ENCODE measurements around the gene MAEA. TPM values are rescaled to one million over a fixed set of nuclear protein-coding genes. Genes with fewer than 3 reads are reported as not detected.

Gene MAEA
- total and polyA plus RNA-seq, 4 experiments from 2014 or later = 54.1 to 106 (median 85.8) TPM

DNA sequence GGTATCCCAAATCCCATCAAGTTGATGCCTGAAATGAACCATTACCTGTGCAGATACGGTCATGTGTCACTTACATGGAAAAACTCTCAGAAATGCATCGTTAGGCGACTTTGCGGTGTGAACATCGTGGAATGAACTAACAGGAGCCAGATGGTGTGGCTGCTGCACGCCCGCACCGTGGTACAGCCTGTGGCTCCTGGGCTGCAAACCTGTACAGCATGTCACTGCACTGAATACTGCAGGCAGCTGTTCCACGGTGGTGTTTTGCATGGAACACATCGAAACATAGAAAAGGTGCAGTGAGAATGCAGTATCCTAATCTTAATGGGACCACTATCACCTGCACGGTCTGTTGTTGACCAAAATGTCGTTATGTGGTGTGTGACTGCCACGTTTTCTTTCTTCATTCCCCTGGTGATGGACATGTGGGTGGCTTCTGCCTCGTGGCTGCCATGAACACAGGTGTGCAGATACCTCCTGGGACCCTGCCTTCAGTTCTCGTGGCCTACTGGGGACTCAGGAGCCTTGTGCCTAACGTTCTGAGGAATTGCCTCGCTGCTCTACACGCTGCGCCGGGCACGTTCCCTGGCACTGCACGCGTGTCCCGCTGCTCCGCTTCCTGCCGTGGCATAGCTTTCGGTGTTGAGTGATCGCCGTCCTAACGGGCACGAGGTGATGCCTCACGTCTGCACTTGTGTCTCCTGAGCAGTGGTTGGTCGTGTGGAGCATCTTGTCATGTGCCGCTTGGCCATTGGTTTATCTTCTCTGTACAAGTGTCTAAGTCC is 18.5 kb downstream of the MAEA start:
- Mint-ChIP-seq H3K4me1 (peaks cover 46 to 73% (median 59%) of the 10 kb centered on the region in 4 donors), H3K36me3 (peaks cover 4 to 32% of the 10 kb centered on the region in 2 donors), H3K27ac (peak overlapping the region; percentile 19 to 87 (median 81)), H3K27me3 (no peaks in the 10 kb centered on the region), H3K9me3 (no peaks in the 10 kb centered on the region), H3K4me3 (peak overlapping the region in 3 of 8 donors; percentile 31 to 80 (median 77))
- ChIA-PET CTCF (ENCODE audit: partially characterized antibody) (interaction anchor here (1.1 to 1.4 kb wide), 5 partner anchors 22 to 44 kb away, joined by 3 to 5 read pairs (median 3); no protein-coding TSS in a partner anchor), POLR2A (ENCODE audit: partially characterized antibody) (interaction anchor here (1.2 to 4.9 kb wide), 4 partner anchors 7 to 39 kb away, joined by 4 to 32 read pairs (median 14); partner anchors contain the start of gene UVSSA)
- H3K36me3 ChIP-seq (ENCODE audit: insufficient read depth, low read length) = peaks cover 8% of the 10 kb centered on the region
- intact Hi-C loops (cut with micrococcal nuclease) = loop anchor here (2.0 kb wide), 1 partner anchor 39 kb away; the partner anchor contains the start of gene UVSSA
- DNase-seq = no peak
- no peak overlapping the region for H3K27ac ChIP-seq (ENCODE audit: low read depth, low read length)
- no peak overlapping the region for H3K4me3 ChIP-seq (ENCODE audit: low read length in 2 of 2)
- H3K4me1 ChIP-seq (ENCODE audit: insufficient read depth, low read length) = peaks cover 64% of the 10 kb centered on the region
- H3K9me3 ChIP-seq (ENCODE audit: control insufficient read depth in 1 of 2, low read length in 2 of 2) = no peaks in the 10 kb centered on the region
- no peaks in the 10 kb centered on the region for H3K27me3 ChIP-seq (ENCODE audit: insufficient read depth, low read length)

DNA sequence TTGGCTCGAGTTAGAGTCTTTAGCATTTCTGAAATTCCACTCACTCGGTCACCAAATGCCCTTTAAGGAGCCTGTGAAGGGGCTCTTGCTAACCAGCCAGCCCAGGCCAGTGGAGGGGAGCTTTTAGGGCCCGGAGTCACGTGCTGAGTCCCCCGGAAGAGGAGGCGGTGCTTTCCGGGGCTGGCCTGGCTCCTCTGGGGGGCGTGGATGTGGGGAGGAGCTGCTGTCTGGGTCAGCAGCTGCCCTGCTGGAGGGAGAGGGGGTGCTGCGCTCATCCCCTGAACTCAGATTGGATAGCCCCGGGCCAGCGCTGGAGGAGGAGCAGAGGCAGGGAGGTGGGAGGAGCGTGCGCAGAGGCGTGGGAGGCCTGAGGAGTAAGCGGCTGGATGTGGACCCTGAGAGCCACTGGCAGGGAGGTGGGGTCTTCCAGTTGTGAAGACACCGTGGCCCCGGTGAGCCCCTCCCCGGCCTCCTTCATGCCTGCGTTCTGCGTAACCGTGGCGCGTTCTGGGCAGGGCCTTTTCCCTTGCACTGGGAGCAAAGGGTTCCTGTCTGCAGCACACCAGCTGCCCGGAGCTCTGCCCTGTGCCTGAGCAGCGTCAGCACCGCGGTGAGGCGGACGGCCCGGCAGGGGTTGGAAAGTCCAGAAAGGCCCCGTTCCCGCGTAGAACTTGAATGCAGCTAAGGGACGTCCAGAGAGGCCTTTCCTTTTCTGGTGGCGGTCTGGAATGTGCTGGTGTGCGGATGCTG is 19.7 kb downstream of the MAEA start:
- CTCF ChIA-PET (ENCODE audit: partially characterized antibody) = interaction anchor here (1.1 to 1.4 kb wide), 7 partner anchors 9 to 43 kb away, joined by 3 to 8 read pairs (median 4); no protein-coding TSS in a partner anchor

DNA sequence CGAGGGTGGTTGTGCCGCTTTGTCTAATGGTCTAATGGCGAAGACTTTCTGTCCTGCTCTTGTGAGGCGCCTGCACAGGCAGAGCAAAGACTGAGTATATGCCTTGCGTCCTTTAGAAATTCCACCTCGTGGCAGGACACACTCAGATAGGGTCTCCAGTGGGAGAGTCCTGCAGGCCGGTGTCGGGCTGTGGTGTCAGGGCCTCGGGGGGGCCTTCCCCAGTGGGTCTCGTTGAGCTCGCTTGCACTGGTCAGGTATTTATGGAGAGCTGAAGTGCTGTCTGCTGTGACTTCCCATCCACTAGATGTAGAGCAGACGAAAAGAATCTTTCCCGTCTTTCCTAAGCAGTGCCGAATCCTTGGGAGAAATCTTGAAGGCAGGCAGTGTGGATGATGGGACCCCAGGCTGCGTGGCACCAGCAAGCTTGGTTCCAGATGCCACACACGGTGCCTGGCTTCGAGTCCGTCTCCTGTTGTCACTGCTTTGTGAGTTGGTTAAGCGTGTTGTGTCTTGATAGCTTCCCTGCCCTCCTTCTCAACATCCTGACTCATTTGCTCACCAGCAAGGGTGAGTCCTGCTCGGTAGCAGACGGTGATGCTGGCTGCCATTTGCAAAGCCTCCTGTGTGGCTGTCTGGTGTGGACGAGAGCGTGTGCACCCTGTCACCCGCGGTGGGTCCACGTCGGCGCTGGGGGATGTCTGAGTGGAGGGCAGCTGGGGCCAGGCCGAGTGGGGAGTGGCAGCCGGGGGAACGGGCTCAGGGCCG is 20.5 kb downstream of the MAEA start:
- Mint-ChIP-seq H3K4me3 (peak overlapping the region; percentile 51 to 84 (median 80)), H3K9me3 (no peaks in the 10 kb centered on the region), H3K4me1 (peaks cover 47 to 75% (median 62%) of the 10 kb centered on the region in 4 donors), H3K36me3 (peaks cover 15 to 43% of the 10 kb centered on the region in 2 donors), H3K27me3 (no peaks in the 10 kb centered on the region), H3K27ac (peak overlapping the region in 6 of 7 donors; percentile 50 to 91 (median 64))
- CTCF ChIA-PET (ENCODE audit: partially characterized antibody) = interaction anchor here (1.2 to 1.4 kb wide), 3 partner anchors 8 to 36 kb away, joined by 3 to 8 read pairs (median 5); no protein-coding TSS in a partner anchor
- H3K27me3 ChIP-seq (ENCODE audit: insufficient read depth, low read length) = no peaks in the 10 kb centered on the region
- H3K36me3 ChIP-seq (ENCODE audit: insufficient read depth, low read length) = peaks cover 21% of the 10 kb centered on the region
- intact Hi-C loops (cut with micrococcal nuclease) = loop anchor here (2.0 kb wide), 1 partner anchor 21 kb away; the partner anchor contains the start of gene MAEA
- peaks cover 59% of the 10 kb centered on the region for H3K4me1 ChIP-seq (ENCODE audit: insufficient read depth, low read length)
- H3K27ac ChIP-seq (ENCODE audit: low read depth, low read length) = peak overlapping the region; percentile 36
- H3K9me3 ChIP-seq (ENCODE audit: control insufficient read depth in 1 of 2, low read length in 2 of 2) = no peaks in the 10 kb centered on the region
- POLR2A ChIA-PET (ENCODE audit: partially characterized antibody) = interaction anchor here (1.4 to 4.9 kb wide), 5 partner anchors 16 to 109 kb away, joined by 5 to 32 read pairs (median 7); partner anchors contain the start of gene UVSSA
- DNase-seq = no peak
- no peak overlapping the region for H3K4me3 ChIP-seq (ENCODE audit: low read length in 2 of 2)

More for the DNA sequence above, 19.7 kb downstream of the MAEA start:
- H3K4me1 Mint-ChIP-seq = peaks cover 48 to 77% (median 62%) of the 10 kb centered on the region in 4 donors
- intact Hi-C loops (cut with micrococcal nuclease) = loop anchor here (2.0 kb wide), 1 partner anchor 21 kb away; the partner anchor contains the start of gene MAEA
- Histone ChIP-seq H3K27ac (ENCODE audit: low read depth, low read length) (peak overlapping the region; percentile 36), H3K9me3 (ENCODE audit: control insufficient read depth in 1 of 2, low read length in 2 of 2) (no peaks in the 10 kb centered on the region), H3K36me3 (ENCODE audit: insufficient read depth, low read length) (peaks cover 16% of the 10 kb centered on the region), H3K4me1 (ENCODE audit: insufficient read depth, low read length) (peaks cover 64% of the 10 kb centered on the region), H3K4me3 (ENCODE audit: low read length in 2 of 2) (peak overlapping the region; percentile 33 to 39), H3K27me3 (ENCODE audit: insufficient read depth, low read length) (no peaks in the 10 kb centered on the region)
- no peaks in the 10 kb centered on the region for H3K9me3 Mint-ChIP-seq
- H3K36me3 Mint-ChIP-seq = peaks cover 7 to 39% of the 10 kb centered on the region in 2 donors
- POLR2A ChIA-PET (ENCODE audit: partially characterized antibody) = interaction anchor here (1.2 to 4.9 kb wide), 7 partner anchors 9 to 108 kb away, joined by 4 to 32 read pairs (median 7); partner anchors contain the start of gene UVSSA
- H3K27me3 Mint-ChIP-seq = no peaks in the 10 kb centered on the region
- DNase-seq = peak in 4 of 5 donors; percentile 34 to 72 (median 42)
- peak overlapping the region; percentile 61 to 89 (median 83) for H3K27ac Mint-ChIP-seq
- peak overlapping the region; percentile 51 to 84 (median 80) for H3K4me3 Mint-ChIP-seq

DNA sequence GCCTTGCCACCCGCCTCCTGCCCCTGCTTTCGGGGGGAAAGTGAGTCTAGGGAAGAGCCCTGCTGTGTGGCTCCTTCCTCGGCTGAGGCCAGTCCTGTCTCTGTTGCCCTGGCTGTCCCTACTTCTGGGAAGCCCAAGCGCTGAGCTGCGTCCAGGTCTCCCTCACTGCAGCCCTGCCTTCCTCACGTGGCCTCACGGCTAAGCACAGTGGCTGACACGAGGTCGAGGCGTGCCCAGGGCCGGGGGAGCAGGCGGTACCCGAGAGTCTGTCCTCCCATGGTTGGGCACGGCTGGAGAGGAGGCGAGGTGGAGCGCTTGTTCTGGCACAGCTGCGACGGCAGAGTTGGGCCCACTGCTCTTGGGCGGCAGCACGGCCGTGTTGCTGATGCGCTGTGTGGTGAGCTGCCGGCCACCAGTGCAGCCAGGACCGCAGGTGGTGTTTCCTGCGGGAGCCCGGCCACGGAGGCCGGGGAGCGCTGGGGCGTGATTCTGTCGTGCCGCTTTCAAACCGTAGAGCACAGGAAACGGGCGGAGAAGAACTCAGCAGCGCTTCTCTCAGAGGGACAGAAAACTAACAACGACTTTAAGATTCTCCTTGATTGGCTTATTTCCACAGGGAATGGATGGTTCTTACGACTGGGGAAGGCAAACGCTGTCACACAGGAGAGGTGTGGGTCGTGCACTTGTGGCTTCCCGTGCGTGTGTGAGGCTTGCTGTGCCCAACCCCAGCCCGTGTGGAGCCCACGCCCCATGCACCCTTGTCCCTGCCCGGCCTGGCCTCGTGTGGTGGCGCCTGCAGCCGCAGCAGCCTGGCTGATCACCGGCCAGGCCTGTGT is 21.3 kb downstream of the MAEA start:
- peaks cover 15 to 45% of the 10 kb centered on the region in 2 donors for H3K36me3 Mint-ChIP-seq
- H3K9me3 Mint-ChIP-seq = no peaks in the 10 kb centered on the region
- DNase-seq = peak; percentile 35 to 65 (median 51)
- ChIA-PET CTCF (ENCODE audit: partially characterized antibody) (interaction anchor here (1.2 to 1.5 kb wide), 3 partner anchors 8 to 43 kb away, joined by 3 to 8 read pairs (median 5); no protein-coding TSS in a partner anchor), POLR2A (ENCODE audit: partially characterized antibody) (interaction anchor here (2.4 to 4.9 kb wide), 3 partner anchors 19 to 109 kb away, joined by 7 to 32 read pairs (median 21); partner anchors contain the start of gene UVSSA)
- peak overlapping the region; percentile 80 to 92 (median 87) for H3K27ac Mint-ChIP-seq
- peak overlapping the region; percentile 67 to 82 (median 72) for H3K4me3 Mint-ChIP-seq
- peak overlapping the region; percentile 6 for H3K27ac ChIP-seq (ENCODE audit: low read depth, low read length)
- H3K9me3 ChIP-seq (ENCODE audit: control insufficient read depth in 1 of 2, low read length in 2 of 2) = no peaks in the 10 kb centered on the region
- H3K4me1 Mint-ChIP-seq = peaks cover 45 to 69% (median 58%) of the 10 kb centered on the region in 4 donors
- H3K4me3 ChIP-seq (ENCODE audit: low read length in 2 of 2) = peak overlapping the region in 1 of 2 donors; percentile 6
- H3K27me3 Mint-ChIP-seq = no peaks in the 10 kb centered on the region
- intact Hi-C loops (cut with micrococcal nuclease) = loop anchor here (2.0 kb wide), 1 partner anchor 22 kb away; the partner anchor contains the start of gene MAEA
- peaks cover 53% of the 10 kb centered on the region for H3K4me1 ChIP-seq (ENCODE audit: insufficient read depth, low read length)
- peaks cover 25% of the 10 kb centered on the region for H3K36me3 ChIP-seq (ENCODE audit: insufficient read depth, low read length)
- no peaks in the 10 kb centered on the region for H3K27me3 ChIP-seq (ENCODE audit: insufficient read depth, low read length)

DNA sequence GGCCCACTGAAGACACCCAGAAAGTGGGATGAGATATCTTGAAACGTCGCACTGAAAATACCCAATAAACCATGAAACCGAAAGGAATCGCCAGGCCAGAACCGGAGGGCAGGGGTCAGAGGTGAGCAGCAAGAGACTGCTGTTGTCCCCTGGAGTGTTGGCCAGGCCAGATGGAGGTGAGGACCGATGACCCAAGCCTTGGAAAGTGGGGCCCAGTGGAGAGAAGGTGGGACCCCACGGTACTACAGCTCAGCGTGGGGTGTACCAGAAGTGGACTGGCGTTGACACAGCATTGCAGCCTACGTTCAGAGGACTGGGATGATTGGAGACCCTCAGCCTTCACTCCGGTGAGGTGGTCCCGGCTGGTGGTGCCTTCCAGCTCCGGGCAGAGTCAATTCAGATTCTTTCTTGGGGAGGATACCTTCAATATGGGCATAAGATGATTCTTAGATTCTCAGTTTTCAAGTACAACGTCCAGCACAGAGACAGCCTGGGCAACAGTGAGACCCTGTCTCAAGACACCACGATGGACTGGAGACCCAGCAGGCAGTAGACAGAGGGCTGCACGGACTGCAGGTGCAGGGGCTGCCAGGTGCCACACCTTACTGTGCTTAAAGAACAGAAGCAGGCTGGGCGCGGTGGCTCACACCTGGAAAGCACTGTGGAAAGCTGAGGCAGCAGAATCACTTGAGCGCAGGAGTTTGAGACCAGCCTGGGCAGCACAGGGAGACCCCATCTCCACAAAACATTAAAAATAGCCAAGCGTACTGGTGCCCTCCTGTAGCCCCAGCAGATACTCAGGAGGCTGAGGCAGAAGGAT is 23.3 kb downstream of the MAEA start:
- no peak overlapping the region for H3K4me3 Mint-ChIP-seq
- Histone ChIP-seq H3K4me1 (ENCODE audit: insufficient read depth, low read length) (peaks cover 51% of the 10 kb centered on the region), H3K27me3 (ENCODE audit: insufficient read depth, low read length) (no peaks in the 10 kb centered on the region), H3K9me3 (ENCODE audit: control insufficient read depth in 1 of 2, low read length in 2 of 2) (no peaks in the 10 kb centered on the region), H3K4me3 (ENCODE audit: low read length in 2 of 2) (no peak overlapping the region), H3K27ac (ENCODE audit: low read depth, low read length) (no peak overlapping the region), H3K36me3 (ENCODE audit: insufficient read depth, low read length) (peaks cover 39% of the 10 kb centered on the region)
- CTCF ChIA-PET (ENCODE audit: partially characterized antibody) = interaction anchor here (1.5 kb wide), 1 partner anchor 45 kb away, joined by 3 read pairs; no protein-coding TSS in a partner anchor
- H3K9me3 Mint-ChIP-seq = peaks cover 0 to under 1% (median 0%) of the 10 kb centered on the region in 8 donors
- H3K27ac Mint-ChIP-seq = peak overlapping the region in 5 of 7 donors; percentile 6 to 72 (median 61)
- peaks cover 17 to 47% of the 10 kb centered on the region in 2 donors for H3K36me3 Mint-ChIP-seq
- peaks cover 34 to 55% (median 44%) of the 10 kb centered on the region in 4 donors for H3K4me1 Mint-ChIP-seq
- intact Hi-C loops (cut with micrococcal nuclease) = no loop called here
- no peaks in the 10 kb centered on the region for H3K27me3 Mint-ChIP-seq
- DNase-seq = no peak
- POLR2A ChIA-PET (ENCODE audit: partially characterized antibody) = interaction anchor here (0.6 kb wide), 1 partner anchor 330 kb away, joined by 3 read pairs; no protein-coding TSS in a partner anchor
